GM18858 (cell line): ENCODE measurements around the gene CTSC.
A peak's percentile ranks its signal among the peaks of the same experiment; 100 is the strongest.
"Not testable (repeated sequence)": the region's sequence is repeated elsewhere in the genome, so short reads cannot be mapped to it uniquely, and the experiment has no call there.

Experiments
- ATAC-seq: cut with Tn5 transposase; IDR thresholded peaks from one replicate; pipeline ENCODE4 v1.9.1; 2021; ENCODE audit not compliant: unreplicated experiment

CTSC gene

DNA sequence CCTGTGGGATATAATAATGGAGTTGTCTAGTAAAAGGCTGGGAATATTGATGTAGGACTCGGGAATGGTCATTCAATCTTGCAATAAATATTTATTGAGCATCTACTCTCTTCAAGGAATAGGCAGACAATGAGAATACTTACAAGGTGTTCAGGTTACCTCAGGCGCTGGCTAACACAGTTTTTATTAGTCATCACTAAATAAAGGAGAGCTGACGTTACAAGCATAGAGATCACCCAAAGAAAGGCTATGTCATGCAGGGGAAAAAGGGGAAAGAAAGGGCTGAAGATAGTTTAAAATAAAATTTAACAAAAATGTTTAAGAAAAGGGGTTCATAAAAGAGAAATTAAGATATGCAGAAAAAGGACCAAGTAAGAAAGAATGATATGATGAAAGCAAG lies 15.8 kb upstream of the CTSC start:
- ATAC-seq, result no peak

DNA sequence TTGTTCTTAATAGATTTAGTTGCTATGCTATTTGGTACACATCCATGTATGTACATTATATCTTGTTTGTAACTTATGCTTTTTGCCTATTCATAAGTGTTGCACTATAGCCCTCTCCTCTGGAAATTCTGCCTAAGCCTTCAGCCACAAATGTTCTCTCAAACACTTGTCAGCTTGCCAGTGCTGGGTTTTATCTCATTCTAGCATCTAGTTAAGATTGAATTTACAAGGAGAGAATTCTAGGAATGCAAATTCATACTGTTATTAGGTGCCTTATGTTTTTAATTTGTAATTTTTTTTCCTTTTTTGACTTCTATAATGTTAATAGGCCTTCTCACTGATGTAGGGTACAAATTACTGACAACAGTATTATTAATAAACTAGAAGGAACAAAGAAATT lies 14.6 kb upstream of the CTSC start:
- no peak for ATAC-seq

DNA sequence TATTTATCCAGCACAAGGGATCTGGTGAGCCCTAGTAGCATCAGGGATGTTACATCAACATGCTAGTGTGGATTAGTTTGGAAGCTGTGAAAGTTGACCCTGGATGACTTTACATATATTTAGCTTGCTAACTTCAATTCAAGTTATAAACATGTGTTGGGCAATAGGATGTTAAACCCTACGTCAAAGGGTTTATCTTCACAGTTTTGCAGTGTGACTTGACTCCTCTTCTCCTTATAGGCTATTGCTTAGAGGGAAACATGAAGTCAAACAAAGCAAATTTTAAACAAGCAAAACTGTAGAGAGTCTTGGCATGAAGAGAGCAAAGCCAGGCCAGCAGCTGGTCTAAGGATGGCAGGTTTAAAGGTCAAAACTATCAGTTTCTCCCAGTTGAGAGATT lies 11.3 kb upstream of the CTSC start:
- no peak for ATAC-seq

DNA sequence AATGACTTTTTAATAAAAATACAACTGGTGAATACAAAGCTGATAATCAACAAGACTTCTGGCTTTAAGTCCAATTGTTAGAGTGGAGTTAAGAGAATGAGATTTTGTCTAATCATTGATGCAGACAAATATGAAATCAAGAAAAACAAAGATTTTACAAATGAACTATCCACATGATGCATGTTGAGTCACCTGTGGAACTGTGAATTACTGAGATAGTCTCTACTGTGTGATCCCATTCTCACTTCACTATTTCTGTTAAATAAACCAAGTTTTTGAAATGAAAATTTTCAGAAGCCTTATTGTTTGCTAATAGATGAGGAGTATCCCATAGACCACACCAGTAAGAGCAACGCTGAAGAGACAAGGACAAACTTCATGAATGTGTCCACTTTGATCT lies 8.4 kb upstream of the CTSC start:
- ATAC-seq, result no peak

DNA sequence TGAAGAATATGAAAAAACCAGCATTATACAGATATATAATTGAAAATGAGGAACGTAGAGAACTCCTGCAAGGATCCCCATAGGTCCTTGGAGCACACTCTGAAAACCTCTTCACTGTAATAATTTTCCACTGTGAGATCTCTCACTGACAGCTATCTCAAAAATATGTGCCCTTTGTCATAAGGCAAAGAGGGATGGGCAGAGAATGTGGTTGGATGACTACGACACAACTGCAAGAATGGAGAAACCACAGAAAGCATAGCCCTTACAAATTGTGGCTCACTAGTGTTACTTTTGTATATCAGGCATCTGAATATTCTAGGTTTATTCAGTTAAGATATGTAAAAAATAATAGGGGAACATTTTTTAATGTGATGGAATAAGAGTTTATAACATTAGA lies 7.9 kb upstream of the CTSC start:
- ATAC-seq, result no peak

DNA sequence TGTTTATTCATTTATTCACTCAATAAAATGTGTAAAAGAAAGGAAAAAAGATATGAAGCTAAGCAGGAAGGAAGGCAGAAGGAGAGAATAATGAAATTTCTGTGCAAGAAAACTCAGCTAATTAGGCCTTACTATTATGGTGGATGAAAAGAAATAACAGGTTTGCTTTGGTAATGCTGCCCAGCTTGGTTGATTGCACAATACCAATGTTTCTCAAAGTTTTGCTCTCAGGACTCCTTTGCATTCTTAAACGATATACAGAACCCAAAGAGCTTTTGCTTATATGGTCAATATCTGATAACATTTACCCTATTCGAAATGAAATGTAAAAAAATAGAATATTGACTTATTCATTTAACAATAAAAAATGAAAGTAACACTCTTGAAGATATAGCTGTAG lies 7.3 kb upstream of the CTSC start:
- no peak for ATAC-seq

DNA sequence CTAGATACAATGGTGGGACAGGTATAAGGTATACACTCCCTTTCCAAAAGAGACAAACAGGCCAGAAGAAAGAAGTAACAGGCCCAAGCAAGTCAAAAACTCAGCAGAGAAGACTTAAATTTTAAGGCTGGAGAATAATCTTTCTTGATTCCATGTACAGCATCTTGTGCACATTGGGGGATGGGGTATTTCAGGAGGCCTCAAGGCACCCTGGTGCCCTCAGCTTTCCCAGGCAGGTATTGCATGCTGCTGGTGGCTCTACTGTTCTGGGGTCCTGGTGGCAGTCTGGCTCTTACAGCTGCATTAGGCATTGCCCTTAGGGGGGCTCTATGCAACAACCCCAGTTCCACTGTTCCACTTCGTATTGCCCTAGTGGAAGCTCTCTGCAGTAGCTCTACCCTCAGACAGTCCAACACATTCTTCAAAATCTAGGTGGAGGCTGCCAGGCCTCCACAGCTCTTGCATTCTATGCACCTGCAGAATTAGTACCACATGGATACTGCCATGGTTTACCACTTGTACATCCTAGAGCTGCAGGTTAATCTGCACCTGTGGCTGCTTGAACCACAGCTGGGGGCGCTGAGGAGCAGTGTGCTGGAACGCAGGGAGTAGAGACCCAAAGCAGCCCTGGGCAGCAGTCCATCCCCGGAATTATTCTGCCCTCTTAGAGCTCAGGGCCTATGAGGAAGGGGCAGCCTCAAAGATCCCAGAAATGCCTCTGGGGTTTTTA lies 4.2 kb upstream of the CTSC start:
- ATAC-seq, result no peak

DNA sequence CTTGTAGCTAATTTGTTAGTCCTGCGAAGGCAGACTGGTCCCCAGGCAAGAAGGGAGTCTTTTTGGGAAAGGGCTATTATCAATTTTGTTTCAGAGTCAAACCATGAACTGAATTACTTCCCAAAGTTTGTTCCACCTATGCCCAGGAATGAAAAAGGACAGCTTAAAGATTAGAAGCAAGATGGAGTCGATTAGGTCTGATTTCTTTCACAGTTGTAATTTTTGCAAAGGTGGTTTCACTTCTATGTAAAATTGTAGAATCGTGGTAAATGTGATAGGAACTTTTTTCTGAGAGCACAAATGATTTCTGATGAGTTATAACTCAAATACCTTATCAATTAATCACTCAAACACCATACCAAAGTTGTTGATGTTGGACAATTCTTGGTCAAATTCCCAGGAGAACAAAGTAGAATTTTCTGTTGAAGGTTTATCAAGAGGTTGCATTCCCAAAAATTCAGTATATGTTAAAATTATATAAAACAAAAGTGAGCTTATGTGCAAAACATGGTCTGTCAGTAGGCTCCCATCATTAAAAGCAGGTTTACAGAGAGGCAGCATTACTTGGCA lies 2.9 kb upstream of the CTSC start:
- no peak for ATAC-seq

DNA sequence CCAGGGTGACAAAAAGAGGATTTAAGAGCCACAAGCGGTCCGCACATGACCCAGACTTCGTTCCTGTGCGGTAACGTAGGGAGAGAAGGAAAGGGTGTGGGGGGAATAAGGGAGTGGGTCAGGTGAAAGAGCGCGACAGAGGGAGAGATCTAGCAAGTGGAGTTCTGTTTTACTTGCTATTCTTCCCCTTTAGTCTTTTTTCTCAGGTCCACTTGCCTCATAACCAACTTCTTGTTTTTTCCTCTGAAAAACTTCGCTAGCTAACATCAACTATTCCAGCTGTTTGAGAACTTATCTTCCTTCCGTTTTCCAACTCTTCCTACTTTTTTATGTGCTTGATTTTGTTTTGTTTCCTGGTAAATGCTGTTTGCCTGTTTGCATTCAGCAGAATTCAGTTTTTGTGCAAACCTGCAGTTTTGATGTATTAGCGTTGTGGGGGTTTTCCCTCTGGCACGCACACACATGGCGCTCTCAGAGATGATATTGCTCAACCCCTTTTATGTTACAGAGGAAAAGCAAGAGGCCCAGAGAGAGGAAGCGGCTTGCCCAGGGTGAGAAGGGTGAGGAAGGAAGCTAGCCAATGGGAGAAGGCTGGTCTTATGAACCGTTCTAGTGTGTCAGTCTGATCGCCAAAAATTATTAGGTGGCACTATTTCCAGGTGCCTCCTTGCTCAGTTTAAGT lies 592 bp upstream of the CTSC start:
- ATAC-seq, result peak; percentile 38

DNA sequence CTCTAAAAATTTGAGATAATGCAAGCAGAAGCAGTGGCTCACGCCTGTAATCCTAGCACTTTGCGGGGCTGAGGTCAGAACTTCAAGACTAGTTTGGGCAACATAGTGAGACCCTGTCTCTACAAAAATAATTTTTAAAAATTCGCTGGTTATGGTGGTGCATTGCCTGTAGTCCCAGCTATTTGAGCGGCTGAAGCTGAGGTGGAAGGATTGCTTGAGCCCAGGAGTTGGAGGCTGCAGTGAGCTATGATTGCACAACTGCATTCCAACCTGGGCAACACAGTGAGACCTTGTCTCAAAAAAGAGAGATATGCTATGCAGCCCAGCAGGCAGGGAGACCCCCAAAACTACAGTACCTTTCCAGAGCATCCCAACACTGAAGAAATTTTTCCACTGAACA lies 2.3 kb downstream of the CTSC start:
- no peak for ATAC-seq

DNA sequence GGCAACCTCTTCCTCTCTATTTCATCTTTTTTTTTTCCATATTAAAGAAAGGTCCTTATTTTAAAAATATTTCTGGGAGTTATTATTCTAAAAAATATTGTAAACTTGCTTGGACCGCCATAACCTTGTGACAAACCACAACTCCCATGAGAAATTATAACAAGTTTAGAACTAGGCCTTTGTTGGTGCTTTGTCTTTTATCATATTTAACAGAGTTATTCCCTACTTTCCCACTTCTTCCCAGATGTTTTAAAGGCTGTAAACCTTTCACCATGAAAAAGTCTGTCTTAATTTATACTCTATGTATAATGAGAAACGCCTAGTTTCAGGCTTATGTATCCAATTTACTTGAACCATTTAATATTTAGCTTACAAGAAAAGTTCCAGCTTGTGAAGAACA lies 3.7 kb downstream of the CTSC start:
- no peak for ATAC-seq

DNA sequence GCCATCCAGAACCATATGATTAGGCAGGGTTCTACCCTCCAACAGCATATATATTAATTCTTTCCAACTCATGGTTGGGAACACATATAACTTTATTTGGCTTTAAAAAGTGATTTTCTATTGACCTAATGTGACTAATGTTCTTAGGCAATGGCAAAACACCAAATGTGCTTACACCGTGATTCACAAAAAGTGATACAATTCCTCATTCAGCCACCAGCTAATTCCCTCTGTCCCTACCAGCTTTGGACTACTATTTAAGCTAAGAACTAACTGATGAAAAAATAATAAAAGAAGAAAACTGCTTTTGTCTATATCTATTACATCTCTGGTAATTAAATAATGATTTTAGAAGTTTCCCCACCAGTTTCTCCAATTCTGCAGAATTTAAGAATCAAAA lies 4.7 kb downstream of the CTSC start:
- no peak for ATAC-seq

DNA sequence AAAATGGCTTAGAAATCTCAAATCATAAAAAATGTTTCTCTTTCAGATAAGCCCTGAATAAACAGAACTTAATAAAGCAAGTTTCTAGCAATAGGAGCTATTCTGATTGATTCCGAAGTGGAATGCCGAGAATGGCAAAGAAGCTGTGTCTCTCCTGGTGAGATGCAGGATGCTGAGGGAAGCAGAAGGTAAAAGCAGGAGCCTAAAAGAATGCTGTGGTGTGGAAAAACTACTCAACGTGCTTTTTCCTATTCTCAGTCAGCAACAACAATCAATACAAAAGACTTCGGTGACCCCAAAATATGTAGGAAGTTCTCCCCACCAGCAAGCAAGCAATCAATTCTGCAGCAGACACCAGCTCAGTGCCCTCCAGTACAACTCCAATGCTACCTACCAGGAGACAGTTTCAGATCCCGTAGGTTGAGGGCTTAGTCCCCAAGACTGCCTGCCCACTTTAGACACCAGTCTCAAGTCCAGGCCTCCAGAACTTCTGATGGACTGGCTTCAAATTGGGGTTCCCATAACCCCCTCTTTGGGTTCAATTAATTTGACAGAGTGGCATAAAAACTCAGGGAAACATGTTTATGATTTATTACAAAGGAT lies 6.6 kb downstream of the CTSC start:
- no peak for ATAC-seq

DNA sequence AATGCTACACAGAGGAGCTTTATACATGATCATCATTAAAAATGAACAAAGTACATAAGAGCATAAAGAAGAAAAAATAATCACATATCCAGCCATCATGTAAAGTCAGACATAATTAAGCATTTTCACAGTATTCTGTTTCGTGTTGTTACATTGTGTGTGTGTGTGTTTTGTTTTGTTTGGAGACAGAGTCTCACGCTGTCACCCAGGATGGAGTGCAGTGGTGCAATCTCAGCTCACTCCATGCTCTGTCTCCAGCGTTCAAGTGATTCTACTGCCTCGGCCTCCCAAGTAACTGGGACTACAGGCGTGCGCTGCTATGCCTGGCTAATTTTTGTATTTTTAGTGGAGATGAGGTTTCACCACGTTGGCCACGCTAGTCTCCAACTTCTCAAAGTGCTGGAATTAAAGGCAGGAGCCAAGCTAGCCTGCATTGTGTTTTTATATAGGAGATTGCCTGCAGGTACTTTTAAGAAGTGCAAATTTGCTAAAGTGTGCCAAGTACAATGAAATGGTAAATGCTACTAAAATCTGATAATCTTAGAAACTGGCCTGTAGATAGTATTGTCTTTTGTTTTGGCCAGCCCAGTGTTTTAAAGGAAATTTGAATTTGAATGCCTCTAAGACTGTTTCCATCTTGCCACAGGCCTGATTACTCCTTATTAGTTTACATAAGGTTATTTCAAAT lies 7.8 kb downstream of the CTSC start:
- ATAC-seq, result no peak

DNA sequence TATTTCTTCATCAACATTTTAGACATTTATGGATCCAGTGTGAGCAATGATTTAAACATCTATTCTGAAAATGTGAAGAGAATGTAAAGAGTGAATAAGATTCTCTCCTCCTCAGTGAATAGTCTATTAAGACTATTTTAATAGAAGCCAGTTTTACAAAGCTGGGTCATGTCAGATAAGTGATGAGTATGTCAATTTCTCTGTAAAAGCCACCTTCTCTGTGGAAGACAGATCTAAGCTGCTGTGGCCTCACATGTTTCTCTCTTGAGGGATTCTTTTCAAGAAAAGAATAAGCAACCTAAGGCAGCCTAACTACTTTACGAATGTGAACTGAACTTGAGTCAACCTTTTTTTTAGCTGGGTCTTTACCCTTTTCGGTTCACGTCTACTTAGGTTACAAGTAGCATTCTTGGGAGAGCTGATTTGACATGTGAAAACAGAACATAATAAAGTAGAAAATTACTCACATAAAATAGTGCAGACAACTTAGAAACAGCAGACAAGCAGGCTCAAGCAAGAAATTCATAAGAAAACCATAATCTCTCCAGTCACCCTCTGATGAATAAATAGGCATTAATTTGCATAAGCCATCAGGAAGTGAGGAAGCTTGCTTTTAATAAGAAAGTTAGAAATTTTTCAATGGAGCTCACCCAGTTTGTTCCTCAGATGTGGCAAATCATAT lies 9.9 kb downstream of the CTSC start:
- peak; percentile 26 for ATAC-seq

DNA sequence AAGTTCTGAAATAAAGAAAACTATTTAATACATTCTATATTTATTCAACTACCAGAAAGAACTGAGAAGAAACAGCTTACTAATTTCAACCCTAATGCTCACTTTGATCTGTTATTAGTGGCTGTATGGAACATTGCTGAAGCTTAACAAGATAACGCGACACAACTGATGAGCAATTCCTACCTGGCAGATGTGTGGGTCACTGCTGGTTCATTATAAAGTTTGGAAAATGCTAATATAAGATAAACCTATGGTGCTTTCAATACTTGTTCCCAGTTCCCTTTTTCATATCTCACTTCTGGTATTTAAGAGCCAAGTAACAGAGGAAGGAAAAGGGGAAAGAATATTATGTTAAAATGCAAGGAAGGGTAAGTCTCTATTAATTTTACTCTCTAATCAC lies 10.5 kb downstream of the CTSC start:
- peak; percentile 56 for ATAC-seq

DNA sequence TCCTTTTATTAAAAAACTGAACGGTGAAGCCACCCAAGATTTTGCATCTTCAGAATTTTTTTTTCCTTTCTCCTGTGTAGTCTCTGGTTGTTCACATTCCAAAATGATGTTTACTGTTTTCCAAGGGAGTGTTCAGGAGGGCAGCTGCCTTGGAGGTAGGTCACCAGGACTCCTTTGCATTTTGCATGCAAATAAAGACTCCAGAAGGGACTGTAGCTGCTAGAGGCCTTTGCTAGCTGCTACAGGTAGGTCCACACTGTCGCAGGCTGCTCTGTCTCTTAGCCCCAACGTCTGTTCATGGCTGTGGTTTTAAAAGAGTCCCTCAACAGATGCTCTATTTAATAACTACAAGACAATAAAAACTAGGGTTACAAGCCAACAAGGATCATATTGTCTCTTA lies 11.4 kb downstream of the CTSC start:
- ATAC-seq, result no peak

DNA sequence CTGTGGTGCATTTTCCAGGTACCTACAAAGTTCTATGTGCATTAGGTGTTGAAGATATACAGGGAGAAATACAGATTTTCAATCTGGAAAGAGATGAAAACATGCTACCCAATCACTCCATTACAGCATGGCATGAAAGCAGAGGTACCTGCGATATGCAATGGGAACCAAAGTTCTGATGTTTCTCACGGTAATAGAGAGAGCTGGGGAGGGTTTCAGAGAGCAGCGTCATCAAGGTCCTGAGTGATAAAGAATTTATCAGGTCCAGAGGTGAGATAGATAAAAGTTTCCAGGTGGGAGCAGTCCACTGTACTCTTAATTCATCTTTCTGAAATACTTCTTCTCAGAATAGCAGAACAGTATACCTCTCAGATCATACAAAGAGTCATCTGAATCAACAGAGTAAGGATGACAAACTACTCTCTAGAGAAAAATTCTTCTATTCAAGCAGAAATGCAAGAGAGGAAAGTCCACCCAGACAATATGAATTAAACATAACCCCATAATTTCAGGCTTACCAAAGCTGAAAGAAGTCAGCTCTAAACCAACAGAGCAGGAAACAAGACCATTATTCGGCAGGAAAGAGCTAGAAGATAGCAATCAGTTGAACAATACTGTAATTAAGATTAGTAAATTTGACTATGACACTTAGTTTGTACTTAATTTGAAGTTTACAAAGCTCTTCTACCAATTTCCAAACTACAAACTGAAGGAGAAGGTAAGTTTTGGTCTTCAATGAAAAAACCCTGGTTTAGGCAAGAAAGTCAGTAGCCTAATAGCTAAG lies 12.8 kb downstream of the CTSC start:
- ATAC-seq, result no peak

DNA sequence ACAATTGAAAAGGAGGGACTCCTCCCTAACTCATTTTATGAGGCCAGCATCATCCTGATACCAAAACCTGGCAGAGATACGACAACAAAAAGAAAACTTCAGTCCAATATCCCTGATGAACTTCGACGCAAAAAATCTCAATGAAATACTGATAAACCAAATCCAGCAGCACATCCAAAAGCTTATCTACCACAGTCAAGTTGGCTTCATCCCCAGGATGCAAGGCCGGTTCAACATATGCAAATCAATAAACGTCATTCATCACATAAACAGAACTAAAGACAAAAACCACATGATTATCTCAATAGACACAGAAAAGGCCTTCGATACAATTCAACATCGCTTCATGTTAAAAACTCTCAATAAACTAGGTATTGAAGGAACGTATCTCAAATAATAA lies 14.7 kb downstream of the CTSC start:
- ATAC-seq, result not testable (repeated sequence)

DNA sequence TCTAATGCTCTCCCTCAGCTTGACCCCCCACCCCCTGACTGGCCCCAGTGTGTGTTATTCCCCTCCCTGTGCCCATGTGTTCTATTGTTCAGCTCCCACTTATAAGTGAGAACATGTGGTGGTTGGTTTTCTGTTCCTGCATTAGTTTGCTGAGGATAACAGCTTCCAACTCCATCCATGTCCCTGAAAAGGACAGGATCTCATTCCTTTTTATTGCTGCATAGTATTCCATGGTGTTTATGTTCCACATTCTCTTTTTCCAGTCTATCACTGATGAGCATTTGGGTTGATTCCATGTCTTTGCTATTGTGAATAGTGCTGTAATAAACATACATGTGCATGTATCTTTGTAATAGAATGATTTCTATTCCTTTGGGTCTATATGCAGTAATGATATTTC lies 16.1 kb downstream of the CTSC start:
- ATAC-seq, result not testable (repeated sequence)
